NCI-H2227 (cell line): Measurements from ENCODE around the gene GPR146.
"Not testable (repeated sequence)": the region's sequence is repeated elsewhere in the genome, so short reads cannot be mapped to it uniquely, and the experiment has no call there.

Experiments
- DNase-seq: peaks from one replicate; lab custom pipeline; 2025; ENCODE audit not compliant: unreplicated experiment; lab: John Stamatoyannopoulos, UW

Gene GPR146

GRCh38 chr7:1024876-1025742 lies 19.2 kb upstream of the GPR146 start:
- DNase-seq = no peak

- peak; percentile 33 for DNase-seq
Measured at GRCh38 chr7:1025743-1026581, 18.4 kb upstream of the GPR146 start.

GRCh38 chr7:1026721-1027161 lies 17.6 kb upstream of the GPR146 start:
- DNase-seq = no peak

GRCh38 chr7:1027242-1028043 lies 16.9 kb upstream of the GPR146 start:
- peak; percentile 60 for DNase-seq

GRCh38 chr7:1028044-1028770 lies 16.1 kb upstream of the GPR146 start:
- DNase-seq = peak; percentile 92

GRCh38 chr7:1028775-1029636 lies 15.3 kb upstream of the GPR146 start:
- peak; percentile 75 for DNase-seq

GRCh38 chr7:1029637-1030443 lies 14.5 kb upstream of the GPR146 start:
- DNase-seq = no peak

GRCh38 chr7:1030444-1031070 lies 13.8 kb upstream of the GPR146 start:
- DNase-seq = no peak

GRCh38 chr7:1031716-1032455 lies 12.5 kb upstream of the GPR146 start:
- no peak for DNase-seq

GRCh38 chr7:1032536-1033181 lies 11.7 kb upstream of the GPR146 start:
- no peak for DNase-seq

GRCh38 chr7:1033546-1034145 lies 10.7 kb upstream of the GPR146 start:
- DNase-seq = no peak

GRCh38 chr7:1034769-1035168 lies 9.6 kb upstream of the GPR146 start:
- DNase-seq = not testable (repeated sequence)

- not testable (repeated sequence) for DNase-seq
Measured at GRCh38 chr7:1036164-1036928, 8.0 kb upstream of the GPR146 start.

- not testable (repeated sequence) for DNase-seq
Measured at GRCh38 chr7:1040233-1040632, 4.1 kb upstream of the GPR146 start.

GRCh38 chr7:1040790-1041189 lies 3.6 kb upstream of the GPR146 start:
- DNase-seq = peak; percentile 45
